ENCODE data around the gene RCOR1.
"Not testable (repeated sequence)": the region's sequence is repeated elsewhere in the genome, so short reads cannot be mapped to it uniquely, and the experiment has no call there.

The RCOR1 gene

GRCh38 chr14:102746634-102747438 is 154.4 kb downstream of the RCOR1 start:
- DNase-seq (ENCODE audit: low read depth in 1 of 2, low spot score in 1 of 2), result no peak

GRCh38 chr14:102748806-102749205 is 156.4 kb downstream of the RCOR1 start:
- DNase-seq (ENCODE audit: low read depth in 1 of 2, low spot score in 1 of 2), result no peak

GRCh38 chr14:102749393-102750305 is 157.2 kb downstream of the RCOR1 start:
- DNase-seq (ENCODE audit: low read depth in 1 of 2, low spot score in 1 of 2), result no peak

- no peak for DNase-seq (ENCODE audit: low read depth in 1 of 2, low spot score in 1 of 2)
Observed at GRCh38 chr14:102750376-102750775, 157.9 kb downstream of the RCOR1 start.

GRCh38 chr14:102751088-102751487 is 158.6 kb downstream of the RCOR1 start:
- DNase-seq (ENCODE audit: low read depth in 1 of 2, low spot score in 1 of 2), result no peak

- no peak for DNase-seq (ENCODE audit: low read depth in 1 of 2, low spot score in 1 of 2)
Observed at GRCh38 chr14:102752239-102752847, 159.9 kb downstream of the RCOR1 start.

- no peak for DNase-seq (ENCODE audit: low read depth in 1 of 2, low spot score in 1 of 2)
Observed at GRCh38 chr14:102754370-102755262, 162.2 kb downstream of the RCOR1 start.

GRCh38 chr14:102757646-102758045 is 165.2 kb downstream of the RCOR1 start:
- DNase-seq (ENCODE audit: low read depth in 1 of 2, low spot score in 1 of 2), result no peak

GRCh38 chr14:102758087-102758486 is 165.6 kb downstream of the RCOR1 start:
- DNase-seq (ENCODE audit: low read depth in 1 of 2, low spot score in 1 of 2), result no peak

- DNase-seq (ENCODE audit: low read depth in 1 of 2, low spot score in 1 of 2), result no peak
Observed at GRCh38 chr14:102759456-102760187, 167.2 kb downstream of the RCOR1 start.

- no peak for DNase-seq (ENCODE audit: low read depth in 1 of 2, low spot score in 1 of 2)
Observed at GRCh38 chr14:102760496-102761193, 168.2 kb downstream of the RCOR1 start.

GRCh38 chr14:102761206-102761605 is 168.8 kb downstream of the RCOR1 start:
- DNase-seq (ENCODE audit: low read depth in 1 of 2, low spot score in 1 of 2), result no peak

- DNase-seq (ENCODE audit: low read depth in 1 of 2, low spot score in 1 of 2), result no peak
Observed at GRCh38 chr14:102764220-102764671, 171.8 kb downstream of the RCOR1 start.

GRCh38 chr14:102765770-102766169 is 173.3 kb downstream of the RCOR1 start:
- DNase-seq (ENCODE audit: low read depth in 1 of 2, low spot score in 1 of 2), result not testable (repeated sequence)

- DNase-seq (ENCODE audit: low read depth in 1 of 2, low spot score in 1 of 2), result no peak
Observed at GRCh38 chr14:102768223-102769048, 176.0 kb downstream of the RCOR1 start.

- DNase-seq (ENCODE audit: low read depth in 1 of 2, low spot score in 1 of 2), result no peak
Observed at GRCh38 chr14:102769049-102769327, 176.5 kb downstream of the RCOR1 start.

- DNase-seq (ENCODE audit: low read depth in 1 of 2, low spot score in 1 of 2), result no peak
Observed at GRCh38 chr14:102770147-102771123, 178.0 kb downstream of the RCOR1 start.

All from activated T-helper 1 cell treated with anti-CD3 and anti-CD28 coated beads, Interleukin-2, amount 50 U/mL, for 16 hours (primary cell).